ENCODE measurements around the gene OTOP1.
A peak's percentile ranks its signal among the peaks of the same experiment; 100 is the strongest.
"Not testable (repeated sequence)": the region's sequence is repeated elsewhere in the genome, so short reads cannot be mapped to it uniquely, and the experiment has no call there.

The OTOP1 gene

GRCh38 chr4:4228356-4228668 is 1.6 kb upstream of the OTOP1 start:
- DNase-seq = no peak

- DNase-seq = no peak
Measured at GRCh38 chr4:4227510-4228355, 1.0 kb upstream of the OTOP1 start.

DNA sequence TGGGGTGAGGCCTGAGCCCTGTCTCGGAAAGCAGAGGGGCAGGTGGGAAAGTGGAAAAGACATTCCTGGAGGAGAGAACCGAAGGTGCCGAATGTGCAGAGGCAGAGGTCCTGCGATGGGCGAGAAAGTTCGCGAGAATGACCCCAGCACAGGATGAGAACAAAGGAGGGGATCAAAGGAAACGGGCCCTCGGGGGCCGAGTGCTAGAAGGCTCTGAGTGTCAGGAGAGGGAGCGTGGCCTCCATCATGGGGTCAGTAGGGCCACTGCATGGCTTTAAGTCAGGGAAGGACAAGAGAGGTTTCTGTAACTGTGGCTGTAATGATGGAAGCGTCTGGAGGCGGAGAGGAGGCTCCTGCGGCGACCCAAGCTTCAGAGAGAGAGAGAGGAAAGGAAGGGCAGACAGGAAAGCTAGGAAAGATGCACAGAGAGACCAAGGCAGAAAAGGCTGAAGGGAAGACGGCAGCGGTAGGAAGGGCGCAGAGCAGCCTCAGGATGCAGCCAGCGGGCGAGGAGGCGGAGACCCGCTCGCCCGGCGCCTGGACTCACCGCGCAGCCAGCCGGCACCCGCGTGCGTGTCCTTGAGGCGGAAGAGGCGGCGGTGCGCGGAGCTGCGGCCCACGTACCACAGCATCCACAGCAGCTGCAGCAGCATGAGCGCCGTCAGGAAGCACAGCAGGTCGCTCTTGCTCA is 669 bp downstream of the OTOP1 start:
- no peak for DNase-seq

GRCh38 chr4:4217113-4217512 is 9.6 kb downstream of the OTOP1 start:
- DNase-seq = peak; percentile 2

DNA sequence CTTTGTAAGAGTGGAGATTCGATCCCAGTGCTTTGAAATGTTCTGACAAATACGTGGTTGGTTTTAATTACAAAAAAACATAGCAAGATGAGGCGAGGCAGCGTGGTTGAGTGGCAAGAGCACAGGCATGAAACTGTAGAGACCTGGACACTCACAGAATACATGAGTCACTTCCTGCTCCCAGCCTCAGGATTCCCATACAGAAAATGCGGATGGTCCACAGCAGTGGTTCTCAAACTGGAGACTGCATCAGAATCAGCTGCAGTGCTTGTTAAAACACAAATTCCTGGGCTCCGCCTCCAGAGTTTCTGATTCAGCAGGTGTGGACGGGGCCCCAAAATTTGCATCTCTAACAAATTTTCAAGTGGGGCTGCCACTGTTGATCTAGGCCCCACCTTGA is 10.1 kb downstream of the OTOP1 start:
- peak; percentile 25 for DNase-seq

DNA sequence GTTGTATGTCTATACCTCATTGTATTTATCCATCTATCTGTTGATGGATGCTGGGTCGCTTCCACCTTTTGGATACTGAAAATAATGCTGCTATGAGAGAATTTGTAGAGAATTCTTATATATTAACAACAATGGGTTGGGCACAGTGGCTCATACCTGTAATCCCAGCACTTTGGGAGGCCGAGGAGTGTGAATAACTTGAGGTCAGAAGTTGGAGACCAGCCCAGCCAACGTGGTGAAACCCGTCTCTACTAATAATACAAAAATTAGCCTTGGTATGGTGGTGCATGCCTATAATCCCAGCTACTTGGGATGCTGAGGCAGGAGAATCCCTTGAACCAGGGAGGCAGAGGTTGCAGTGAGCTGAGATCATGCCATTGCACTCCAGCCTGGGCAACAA is 13.1 kb downstream of the OTOP1 start:
- not testable (repeated sequence) for DNase-seq

DNA sequence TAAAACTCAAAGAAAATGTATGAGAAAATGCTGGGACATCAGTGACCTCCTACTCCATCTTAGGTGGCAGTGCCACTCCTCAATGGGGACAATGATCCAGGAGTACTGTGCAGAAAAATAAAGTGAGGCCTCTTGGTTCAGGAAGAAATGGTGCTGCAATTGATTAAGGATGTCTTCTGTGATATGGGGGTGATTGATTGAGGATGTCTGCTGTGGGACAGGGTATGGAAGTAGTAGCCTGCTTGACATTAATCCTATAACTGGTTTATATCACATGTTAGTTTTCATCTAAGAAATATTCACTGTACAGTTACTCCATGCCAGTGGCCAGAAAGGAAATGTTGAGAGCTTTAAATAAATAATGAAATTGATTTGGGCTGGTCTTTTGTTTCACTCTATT is 20.5 kb downstream of the OTOP1 start:
- DNase-seq = no peak

GRCh38 chr4:4204401-4204745 is 22.4 kb downstream of the OTOP1 start:
- no peak for DNase-seq

- no peak for DNase-seq
Measured at GRCh38 chr4:4203688-4204400, 22.9 kb downstream of the OTOP1 start.

- no peak for DNase-seq
Measured at GRCh38 chr4:4202510-4202909, 24.2 kb downstream of the OTOP1 start.

DNA sequence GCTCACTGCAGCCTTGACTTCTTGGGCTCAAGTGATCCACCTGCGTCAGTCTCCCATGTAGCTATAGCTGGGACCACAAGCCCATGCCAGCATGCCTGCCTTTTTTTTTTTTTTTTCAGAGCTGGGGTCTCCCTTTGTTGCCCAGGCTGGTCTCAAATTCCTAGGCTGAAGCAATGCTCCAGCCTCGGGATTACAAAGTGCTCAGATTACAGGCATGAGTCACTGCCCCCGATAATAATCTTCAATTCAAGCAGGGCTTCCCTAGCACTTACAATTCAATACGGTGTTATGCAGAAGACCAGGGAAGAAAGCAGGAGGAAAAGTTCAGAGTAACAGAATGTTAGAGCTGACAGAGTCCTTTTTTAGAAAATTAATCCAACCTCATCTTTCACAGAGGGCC is 26.1 kb downstream of the OTOP1 start:
- DNase-seq = no peak

GRCh38 chr4:4195354-4195753 is 31.4 kb downstream of the OTOP1 start:
- DNase-seq = no peak

DNA sequence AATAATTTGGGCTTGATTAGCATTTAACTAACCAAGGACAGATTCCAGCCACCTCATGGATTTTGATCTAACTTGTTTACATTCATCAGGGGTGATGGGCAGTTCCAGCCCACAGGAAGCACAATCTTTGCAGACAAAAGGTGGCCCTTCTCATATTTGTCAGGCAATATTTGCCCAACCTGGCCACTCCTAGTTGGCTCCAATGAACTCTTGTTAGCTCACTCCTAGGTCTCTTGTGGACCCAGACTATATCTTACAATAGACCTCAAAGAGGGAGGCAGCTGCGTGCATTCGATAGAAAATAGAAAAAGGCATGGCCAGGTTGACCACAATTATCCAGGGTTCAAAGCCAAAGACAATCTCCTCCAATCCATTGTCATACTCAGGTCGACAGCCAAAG is 38.2 kb downstream of the OTOP1 start:
- not testable (repeated sequence) for DNase-seq

- no peak for DNase-seq
Measured at GRCh38 chr4:4185528-4185927, 41.2 kb downstream of the OTOP1 start.

GRCh38 chr4:4182835-4183568 is 43.7 kb downstream of the OTOP1 start:
- DNase-seq = no peak

DNA sequence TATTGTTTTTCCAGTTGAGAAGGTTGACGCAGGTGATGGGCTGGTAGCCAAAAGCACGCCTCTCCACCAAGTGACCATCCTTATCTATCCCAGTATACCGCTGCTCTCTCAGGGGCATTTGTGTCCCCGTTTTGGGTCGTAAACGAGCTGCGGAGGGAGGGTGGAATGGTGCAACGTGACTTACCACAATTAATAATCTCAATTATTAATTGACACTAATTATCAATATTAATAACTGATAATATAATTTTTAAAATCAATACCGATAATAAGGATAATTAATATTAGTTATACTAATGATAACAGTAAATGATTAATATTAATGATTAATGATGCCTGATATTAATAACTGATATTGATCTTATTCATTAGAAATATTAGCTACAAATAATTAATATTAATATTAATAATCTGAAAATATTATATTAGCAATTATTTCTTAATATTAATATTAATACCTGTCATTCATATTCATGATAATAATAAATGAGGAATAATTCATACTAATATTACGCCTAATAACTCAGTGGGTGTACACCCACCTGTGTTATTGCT is 56.1 kb downstream of the OTOP1 start:
- no peak for DNase-seq

- DNase-seq = not testable (repeated sequence)
Measured at GRCh38 chr4:4167981-4168780, 58.5 kb downstream of the OTOP1 start.

- DNase-seq = not testable (repeated sequence)
Measured at GRCh38 chr4:4166986-4167385, 59.7 kb downstream of the OTOP1 start.

DNA sequence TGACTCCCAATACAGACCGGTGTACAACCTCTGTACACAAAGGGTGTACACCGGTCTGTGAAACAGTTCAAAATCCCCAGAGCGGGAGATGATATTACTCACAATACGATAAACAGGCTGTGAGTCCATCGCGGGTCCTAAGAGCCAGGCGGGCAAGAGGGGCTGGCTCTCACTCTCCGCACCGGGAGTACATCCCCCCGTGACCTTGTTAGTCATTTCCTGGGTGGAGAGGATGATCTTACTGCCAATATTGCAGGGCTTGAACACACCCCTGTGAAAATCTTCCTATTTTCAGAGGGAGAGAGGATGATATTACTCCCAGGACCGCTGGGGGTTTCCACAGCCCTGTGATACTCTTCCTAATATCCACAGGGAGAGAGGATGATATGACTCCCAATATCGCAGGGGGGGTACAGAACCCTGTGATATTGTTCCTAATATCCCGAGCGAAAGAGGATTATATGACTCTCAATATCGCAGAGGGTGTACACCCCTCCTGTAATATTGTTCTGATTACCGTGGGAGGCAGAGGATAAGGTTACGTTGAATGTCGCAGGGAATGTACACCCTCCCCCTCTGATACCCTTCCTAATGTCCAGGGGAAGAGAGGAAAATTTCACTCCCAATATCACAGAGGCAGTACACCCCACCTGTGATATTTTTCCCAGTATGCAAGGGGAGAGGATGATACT is 60.9 kb downstream of the OTOP1 start:
- DNase-seq = not testable (repeated sequence)

- not testable (repeated sequence) for DNase-seq
Measured at GRCh38 chr4:4164532-4165173, 62.1 kb downstream of the OTOP1 start.

DNA sequence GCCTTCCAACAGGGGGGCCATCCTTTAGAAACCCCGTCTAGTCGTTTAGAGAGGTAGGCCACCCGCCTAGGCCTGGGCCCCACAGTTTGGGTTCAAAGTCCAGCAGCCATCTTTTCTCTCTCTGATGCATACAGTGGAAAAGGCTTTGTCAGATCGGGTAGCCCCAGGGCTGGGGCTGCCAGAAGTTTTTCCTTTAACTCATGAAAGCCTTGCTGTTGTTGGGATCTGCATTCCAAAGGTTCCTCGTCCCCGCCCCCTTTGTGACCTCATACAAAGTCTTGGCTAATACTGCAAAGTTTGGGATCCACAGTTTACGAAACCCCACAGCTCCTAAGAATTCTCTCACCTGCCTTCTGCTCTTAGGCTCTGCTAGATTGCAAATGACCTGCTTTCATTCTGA is 64.5 kb downstream of the OTOP1 start:
- not testable (repeated sequence) for DNase-seq
